PC-9 (cell line): ENCODE results near the gene REEP5.

Experiments used
- EZH2 ChIP-seq: fragments of 200-600 bp; sonication (generic); IDR thresholded peaks from 2 replicates; pipeline ENCODE4 v1.8.0; 2017; ENCODE audit warnings: antibody characterized with exemption, low read depth
- TF ChIP-seq, protein P1 (sequence below): fragments of 200-600 bp; sonication (generic); conservative IDR thresholded peaks from 2 replicates; pipeline ENCODE4 v1.6.1; 2017; ENCODE audit warnings: mixed run types, antibody characterized with exemption, mild to moderate bottlenecking, moderate library complexity

DNA sequence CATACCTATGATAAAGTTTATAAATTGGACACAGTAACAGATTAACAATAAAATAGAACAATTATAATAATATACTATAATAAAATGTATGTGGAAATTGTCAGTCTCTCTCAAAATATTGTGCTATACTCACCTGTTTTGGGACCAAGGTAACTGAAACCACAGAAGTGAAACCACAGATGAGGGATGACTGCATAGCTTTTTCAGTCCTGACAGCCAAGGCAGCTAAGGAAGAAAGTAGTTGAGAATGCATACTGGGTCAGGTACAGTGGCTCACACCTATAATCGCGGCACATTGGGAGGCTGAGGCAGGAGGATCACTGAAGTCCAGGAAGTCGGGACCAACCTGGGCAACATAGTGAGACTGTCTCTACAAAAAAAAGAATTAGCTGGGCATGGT is 52.1 kb downstream of the REEP5 start:
- TF ChIP-seq, protein P1, sequence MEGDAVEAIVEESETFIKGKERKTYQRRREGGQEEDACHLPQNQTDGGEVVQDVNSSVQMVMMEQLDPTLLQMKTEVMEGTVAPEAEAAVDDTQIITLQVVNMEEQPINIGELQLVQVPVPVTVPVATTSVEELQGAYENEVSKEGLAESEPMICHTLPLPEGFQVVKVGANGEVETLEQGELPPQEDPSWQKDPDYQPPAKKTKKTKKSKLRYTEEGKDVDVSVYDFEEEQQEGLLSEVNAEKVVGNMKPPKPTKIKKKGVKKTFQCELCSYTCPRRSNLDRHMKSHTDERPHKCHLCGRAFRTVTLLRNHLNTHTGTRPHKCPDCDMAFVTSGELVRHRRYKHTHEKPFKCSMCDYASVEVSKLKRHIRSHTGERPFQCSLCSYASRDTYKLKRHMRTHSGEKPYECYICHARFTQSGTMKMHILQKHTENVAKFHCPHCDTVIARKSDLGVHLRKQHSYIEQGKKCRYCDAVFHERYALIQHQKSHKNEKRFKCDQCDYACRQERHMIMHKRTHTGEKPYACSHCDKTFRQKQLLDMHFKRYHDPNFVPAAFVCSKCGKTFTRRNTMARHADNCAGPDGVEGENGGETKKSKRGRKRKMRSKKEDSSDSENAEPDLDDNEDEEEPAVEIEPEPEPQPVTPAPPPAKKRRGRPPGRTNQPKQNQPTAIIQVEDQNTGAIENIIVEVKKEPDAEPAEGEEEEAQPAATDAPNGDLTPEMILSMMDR, result no peak
- no peak for TF ChIP-seq EZH2
